Mesenchymal stem cell (in vitro differentiated cells and primary cell): ENCODE measurements around the gene MTMR2.

Experiments used
- DNase-seq: peaks from one replicate; pipeline ENCODE4 v3.0.0-alpha.2; 2013
- H2AFZ ChIP-seq: one replicate; pipeline ENCODE4 v1.6.1; 2013; ENCODE audit warnings: low read depth, mild to moderate bottlenecking, control low read depth, inconsistent platforms, low read length, moderate library complexity
- H2AK5ac ChIP-seq: 2 replicates; pipeline ENCODE4 v1.6.1; 2013; ENCODE audit warnings: low read length, moderate library complexity, mild to moderate bottlenecking, inconsistent platforms; ENCODE audit not compliant: severe bottlenecking
- H2BK120ac ChIP-seq: one replicate; pipeline ENCODE4 v1.6.1; 2013; ENCODE audit warnings: low read depth, mild to moderate bottlenecking, inconsistent platforms, low read length, moderate library complexity
- H2BK12ac ChIP-seq, 2 experiments: one replicate each; pipeline ENCODE4 v1.6.1; 2013; ENCODE audit warnings: inconsistent platforms in 2 of 2, low read length in 2 of 2, mild to moderate bottlenecking in 2 of 2, moderate library complexity in 2 of 2, control low read depth in 1 of 2
- H2BK15ac ChIP-seq: one replicate; pipeline ENCODE4 v1.6.1; 2013; ENCODE audit warnings: mild to moderate bottlenecking, low read depth, inconsistent platforms; ENCODE audit not compliant: poor library complexity, severe bottlenecking
- H2BK5ac ChIP-seq: 2 replicates; pipeline ENCODE4 v1.6.1; 2013; ENCODE audit warnings: low read depth, mild to moderate bottlenecking, low read length, control low read depth, inconsistent platforms; ENCODE audit not compliant: poor library complexity, severe bottlenecking
- H3K14ac ChIP-seq, 2 experiments: one replicate each; pipeline ENCODE4 v1.6.1; 2013; ENCODE audit warnings: inconsistent platforms in 2 of 2, low read length in 2 of 2, control low read depth in 1 of 2, mild to moderate bottlenecking in 1 of 2, moderate library complexity in 1 of 2
- H3K18ac ChIP-seq, 2 experiments: one replicate each; pipeline ENCODE4 v1.6.1; 2013; ENCODE audit warnings: inconsistent platforms in 2 of 2, low read length in 2 of 2, control low read depth in 1 of 2, low read depth in 1 of 2, mild to moderate bottlenecking in 1 of 2
- H3K23ac ChIP-seq, 2 experiments: one replicate each; pipeline ENCODE4 v1.6.1; 2013; ENCODE audit warnings: inconsistent platforms in 2 of 2, low read length in 2 of 2, mild to moderate bottlenecking in 2 of 2, moderate library complexity in 2 of 2, control low read depth in 1 of 2
- H3K27ac ChIP-seq: 2 replicates; pipeline ENCODE4 v1.5.1; 2013; ENCODE audit warnings: mild to moderate bottlenecking, moderate library complexity, low read length, control low read depth, inconsistent platforms; ENCODE audit not compliant: poor library complexity, severe bottlenecking
- H3K27me3 ChIP-seq, 2 experiments: 2 replicates each; pipeline versions ENCODE4 v1.6.1 to v1.7.0; 2013; ENCODE audit warnings: low read length in 2 of 2, mild to moderate bottlenecking in 2 of 2, moderate library complexity in 2 of 2, control low read depth in 1 of 2, inconsistent platforms in 1 of 2; ENCODE audit not compliant: control insufficient read depth in 1 of 2, insufficient read depth in 1 of 2
- H3K36me3 ChIP-seq, 2 experiments: 2 replicates each; pipeline versions ENCODE4 v1.6.1 to v1.7.0; 2013; ENCODE audit warnings: low read length in 2 of 2, control low read depth in 1 of 2, inconsistent platforms in 1 of 2, low read depth in 1 of 2, mild to moderate bottlenecking in 1 of 2; ENCODE audit not compliant: insufficient read depth in 2 of 2, control insufficient read depth in 1 of 2
- H3K4ac ChIP-seq, 2 experiments: one replicate each; pipeline ENCODE4 v1.6.1; 2013; ENCODE audit warnings: inconsistent platforms in 2 of 2, low read length in 2 of 2, mild to moderate bottlenecking in 2 of 2, moderate library complexity in 2 of 2, control low read depth in 1 of 2, low read depth in 1 of 2
- H3K4me1 ChIP-seq: 2 replicates; pipeline ENCODE4 v1.6.1; 2013; ENCODE audit warnings: low read depth, low read length, control low read depth; ENCODE audit not compliant: control insufficient read depth, insufficient read depth
- H3K4me2 ChIP-seq: 2 replicates; pipeline ENCODE4 v1.6.1; 2013; ENCODE audit warnings: low read length, mild to moderate bottlenecking, inconsistent platforms; ENCODE audit not compliant: poor library complexity, severe bottlenecking
- H3K4me3 ChIP-seq, 2 experiments: 2 replicates each; pipeline versions ENCODE4 v1.5.1 to v1.7.0; 2013; ENCODE audit warnings: low read length in 2 of 2, mild to moderate bottlenecking in 2 of 2, control low read depth in 1 of 2, low read depth in 1 of 2; ENCODE audit not compliant: insufficient read depth in 1 of 2
- H3K79me1 ChIP-seq: replicated peaks from 2 replicates; pipeline ENCODE4 v1.6.1; 2013; ENCODE audit warnings: mild to moderate bottlenecking, control low read depth, low read length, inconsistent platforms; ENCODE audit not compliant: poor library complexity, severe bottlenecking
- H3K9ac ChIP-seq: 2 replicates; pipeline ENCODE4 v1.7.0; 2013; ENCODE audit warnings: mild to moderate bottlenecking, low read length, moderate library complexity
- H3K9me3 ChIP-seq: 2 replicates; pipeline ENCODE4 v1.7.0; 2013; ENCODE audit warnings: mild to moderate bottlenecking, low read length; ENCODE audit not compliant: control insufficient read depth
- H4K8ac ChIP-seq: one replicate; pipeline ENCODE4 v1.6.1; 2013; ENCODE audit warnings: inconsistent platforms, mild to moderate bottlenecking, low read length, moderate library complexity
- H4K91ac ChIP-seq: one replicate; pipeline ENCODE4 v1.6.1; 2013; ENCODE audit warnings: mild to moderate bottlenecking, low read length, inconsistent platforms
- WGBS: methylation state at CpG from one replicate; pipeline ENCODE4 v1.1.7; 2013; ENCODE audit warnings: mixed read lengths; 5-methylcytosine and 5-hydroxymethylcytosine counted together

The MTMR2 gene

DNA sequence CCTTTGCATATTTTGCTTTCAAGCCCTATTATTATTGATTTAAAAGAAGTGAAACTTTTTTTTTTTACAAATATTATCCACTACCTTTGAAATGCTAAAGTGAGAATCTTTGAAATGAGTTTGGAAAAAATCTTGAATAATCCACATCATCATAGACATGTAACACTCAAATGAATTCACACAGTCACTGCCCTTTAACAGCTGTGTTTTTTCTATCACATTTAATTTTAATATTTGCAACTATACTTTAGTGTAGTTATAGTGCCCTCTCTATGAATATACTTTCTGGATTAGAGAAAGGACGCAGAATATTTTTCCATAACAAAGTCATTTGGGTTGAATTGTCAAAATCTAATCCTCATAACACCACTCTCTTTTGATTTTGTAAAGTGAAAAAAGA is 37.9 kb upstream of the MTMR2 start:
- WGBS: 100% methylated on average over 1 of the region's 1 CpG
- H2BK15ac ChIP-seq: no peak overlapping the region
- H2BK120ac ChIP-seq: no peak overlapping the region
- H2AFZ ChIP-seq: no peak overlapping the region
- H3K79me1 ChIP-seq: no peaks in the 10 kb centered on the region
- no peak overlapping the region for H3K14ac ChIP-seq
- H4K8ac ChIP-seq: no peak overlapping the region
- H3K27me3 ChIP-seq: no peaks in the 10 kb centered on the region
- H4K91ac ChIP-seq: no peak overlapping the region
- no peak overlapping the region for H3K27ac ChIP-seq
- H3K23ac ChIP-seq: no peak overlapping the region
- H3K4me1 ChIP-seq: no peaks in the 10 kb centered on the region
- H2BK12ac ChIP-seq: no peak overlapping the region
- H3K18ac ChIP-seq: no peak overlapping the region
- H3K36me3 ChIP-seq: no peaks in the 10 kb centered on the region
- H3K4me2 ChIP-seq: no peak overlapping the region
- H2BK5ac ChIP-seq: no peak overlapping the region
- H3K4ac ChIP-seq: no peak overlapping the region
- H2AK5ac ChIP-seq: no peak overlapping the region
- no peaks in the 10 kb centered on the region for H3K9me3 ChIP-seq
- DNase-seq: no peak
- no peak overlapping the region for H3K9ac ChIP-seq
- no peak overlapping the region for H3K4me3 ChIP-seq

GRCh38 chr11:95950905-95951304 is 27.0 kb upstream of the MTMR2 start:
- Histone ChIP-seq H3K18ac (no peak overlapping the region), H3K79me1 (no peaks in the 10 kb centered on the region), H3K23ac (no peak overlapping the region), H3K9ac (no peak overlapping the region), H4K8ac (no peak overlapping the region), H4K91ac (no peak overlapping the region), H3K4me2 (no peak overlapping the region), H2BK5ac (no peak overlapping the region), H3K4ac (no peak overlapping the region), H2BK120ac (no peak overlapping the region), H3K9me3 (peaks cover 4% of the 10 kb centered on the region), H3K36me3 (no peaks in the 10 kb centered on the region), H3K4me3 (no peak overlapping the region), H3K27ac (no peak overlapping the region), H2BK15ac (no peak overlapping the region), H2AFZ (no peak overlapping the region), H3K4me1 (no peaks in the 10 kb centered on the region), H3K27me3 (no peaks in the 10 kb centered on the region), H2AK5ac (no peak overlapping the region), H3K14ac (no peak overlapping the region), H2BK12ac (no peak overlapping the region)
- no peak for DNase-seq

DNA sequence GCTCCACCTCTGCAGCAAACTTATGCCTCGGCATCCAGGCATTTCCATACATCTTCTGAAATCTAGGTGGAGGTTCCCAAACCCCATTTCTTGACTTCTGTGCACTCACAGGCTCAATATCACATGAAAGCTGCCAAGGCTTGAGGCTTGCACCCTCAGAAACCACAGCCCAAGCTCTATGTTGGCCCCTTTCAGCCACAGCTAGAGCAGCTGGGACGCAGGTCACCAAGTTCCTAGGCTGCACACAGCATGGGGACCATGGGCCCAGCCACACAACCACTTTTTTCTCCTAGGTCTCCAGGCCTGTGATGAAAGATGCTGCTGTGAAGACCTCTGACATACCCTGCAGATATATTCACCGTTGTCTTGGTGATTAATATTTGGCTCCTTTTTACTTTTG is 24.7 kb upstream of the MTMR2 start:
- no peak overlapping the region for H3K18ac ChIP-seq
- WGBS: 89% methylated on average over 3 of the region's 3 CpGs
- no peak for DNase-seq
- no peak overlapping the region for H2BK15ac ChIP-seq
- no peak overlapping the region for H2BK12ac ChIP-seq
- no peak overlapping the region for H4K8ac ChIP-seq
- H3K27me3 ChIP-seq: no peaks in the 10 kb centered on the region
- H3K23ac ChIP-seq: no peak overlapping the region
- no peak overlapping the region for H3K4me2 ChIP-seq
- no peak overlapping the region for H4K91ac ChIP-seq
- H3K9me3 ChIP-seq: peaks cover 15% of the 10 kb centered on the region
- H2BK120ac ChIP-seq: no peak overlapping the region
- no peaks in the 10 kb centered on the region for H3K79me1 ChIP-seq
- no peaks in the 10 kb centered on the region for H3K4me1 ChIP-seq
- no peak overlapping the region for H3K27ac ChIP-seq
- no peak overlapping the region for H2AK5ac ChIP-seq
- no peak overlapping the region for H2AFZ ChIP-seq
- no peak overlapping the region for H3K9ac ChIP-seq
- H3K14ac ChIP-seq: no peak overlapping the region
- no peaks in the 10 kb centered on the region for H3K36me3 ChIP-seq
- H3K4me3 ChIP-seq: no peak overlapping the region
- no peak overlapping the region for H2BK5ac ChIP-seq
- H3K4ac ChIP-seq: no peak overlapping the region

DNA sequence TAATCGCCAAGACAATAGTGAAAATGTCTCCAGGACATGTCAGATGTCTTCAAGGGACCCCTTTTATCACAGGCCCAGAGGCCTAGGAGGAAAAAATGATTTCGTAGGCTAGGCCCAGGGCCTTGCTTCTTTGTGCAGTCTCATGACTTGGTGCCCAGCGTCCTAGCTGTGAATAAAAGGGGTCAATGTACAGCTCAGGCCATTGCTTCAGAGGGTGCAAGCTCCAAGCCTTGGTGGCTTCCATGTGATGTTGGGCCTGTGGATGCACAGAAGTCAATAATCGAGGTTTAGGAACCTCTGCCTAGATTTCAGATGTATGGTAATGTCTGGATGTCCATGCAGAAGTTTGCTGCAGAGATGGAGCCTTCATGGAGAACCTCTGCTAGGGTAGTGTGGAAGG is 20.7 kb upstream of the MTMR2 start:
- no peaks in the 10 kb centered on the region for H3K4me1 ChIP-seq
- no peak overlapping the region for H3K18ac ChIP-seq
- no peak overlapping the region for H2AK5ac ChIP-seq
- no peak overlapping the region for H2BK120ac ChIP-seq
- no peak overlapping the region for H2AFZ ChIP-seq
- H4K91ac ChIP-seq: no peak overlapping the region
- H3K36me3 ChIP-seq: no peaks in the 10 kb centered on the region
- H3K4me3 ChIP-seq: no peak overlapping the region
- WGBS: 84% methylated on average over 4 of the region's 4 CpGs
- H2BK12ac ChIP-seq: no peak overlapping the region
- no peak for DNase-seq
- no peak overlapping the region for H3K4ac ChIP-seq
- no peak overlapping the region for H2BK15ac ChIP-seq
- H3K14ac ChIP-seq: no peak overlapping the region
- H3K9me3 ChIP-seq: peaks cover 15% of the 10 kb centered on the region
- H4K8ac ChIP-seq: no peak overlapping the region
- H2BK5ac ChIP-seq: no peak overlapping the region
- no peak overlapping the region for H3K23ac ChIP-seq
- no peaks in the 10 kb centered on the region for H3K27me3 ChIP-seq
- H3K27ac ChIP-seq: no peak overlapping the region
- H3K9ac ChIP-seq: no peak overlapping the region
- no peak overlapping the region for H3K4me2 ChIP-seq
- no peaks in the 10 kb centered on the region for H3K79me1 ChIP-seq
